ENCODE data around the gene GOLT1A. TPM values are rescaled to one million over a fixed set of nuclear protein-coding genes. Genes with fewer than 3 reads are reported as not detected.

Gene GOLT1A
- polyA plus RNA-seq, 1 donor from 2014 or later = not detected

GRCh38 chr1:204178487-204179281, 35.1 kb downstream of the GOLT1A start:
- Histone ChIP-seq H3K9me3 (ENCODE audit: low read length) (no peaks in the 10 kb centered on the region), H2AFZ (ENCODE audit: low read depth, low read length) (no peak overlapping the region), H3K9ac (ENCODE audit: low read length) (no peak overlapping the region), H3F3A (ENCODE audit: insufficient read depth, low read length, poor library complexity, severe bottlenecking) (no peaks in the 10 kb centered on the region), H3K9me2 (ENCODE audit: insufficient read depth, low read length) (no peaks in the 10 kb centered on the region), H3K36me3 (ENCODE audit: insufficient read depth, low read length) (no peaks in the 10 kb centered on the region), H3K27ac (ENCODE audit: low read length) (no peak overlapping the region), H3K4me3 (ENCODE audit: low read length) (no peak overlapping the region), H3K27me3 (ENCODE audit: insufficient read depth, low read depth, low read length) (no peaks in the 10 kb centered on the region), H4K20me1 (ENCODE audit: insufficient read depth) (no peaks in the 10 kb centered on the region), H3K4me2 (ENCODE audit: low read length) (no peak overlapping the region), H3K79me2 (replicated peaks; ENCODE audit: insufficient read depth, low read length) (no peaks in the 10 kb centered on the region)
- TF ChIP-seq EP300 (conservative IDR thresholded peaks at IDR 0.05; ENCODE audit: poor library complexity, severe bottlenecking) = no peak

DNA sequence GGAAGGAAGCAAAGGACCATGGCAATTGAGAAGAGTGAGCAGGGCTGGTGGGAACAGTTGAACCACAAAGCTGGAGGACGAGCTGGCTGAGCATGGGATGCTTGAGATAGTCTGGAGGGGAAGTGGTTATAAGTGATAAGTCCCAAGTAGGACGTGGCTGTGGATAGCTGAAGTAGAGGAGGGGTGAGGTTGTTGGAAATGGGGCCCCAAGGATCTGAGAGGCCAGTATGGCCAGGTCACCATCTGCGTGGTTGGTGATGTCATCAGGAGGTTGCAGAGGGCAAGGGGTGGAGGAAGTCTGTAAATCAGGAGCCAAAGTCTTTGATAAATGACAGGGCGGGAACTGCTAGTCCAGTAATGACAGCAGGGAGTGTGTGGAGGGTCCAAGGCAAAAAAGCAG, 36.7 kb downstream of the GOLT1A start:
- Histone ChIP-seq H2AFZ (ENCODE audit: low read depth, low read length) (no peak overlapping the region), H3K79me2 (replicated peaks; ENCODE audit: insufficient read depth, low read length) (no peaks in the 10 kb centered on the region), H4K20me1 (ENCODE audit: insufficient read depth) (no peaks in the 10 kb centered on the region), H3K36me3 (ENCODE audit: insufficient read depth, low read length) (no peaks in the 10 kb centered on the region), H3K9ac (ENCODE audit: low read length) (no peak overlapping the region), H3K9me3 (ENCODE audit: low read length) (no peaks in the 10 kb centered on the region), H3K27ac (ENCODE audit: low read length) (no peak overlapping the region), H3F3A (ENCODE audit: insufficient read depth, low read length, poor library complexity, severe bottlenecking) (no peaks in the 10 kb centered on the region), H3K9me2 (ENCODE audit: insufficient read depth, low read length) (no peaks in the 10 kb centered on the region), H3K27me3 (ENCODE audit: insufficient read depth, low read depth, low read length) (no peaks in the 10 kb centered on the region), H3K4me3 (ENCODE audit: low read length) (no peak overlapping the region), H3K4me2 (ENCODE audit: low read length) (no peak overlapping the region)
- TF ChIP-seq SMC3 (conservative IDR thresholded peaks at IDR 0.05; ENCODE audit: poor library complexity) (no peak), RAD21 (conservative IDR thresholded peaks at IDR 0.05) (no peak), POLR2AphosphoS5 (IDR thresholded peaks at IDR 0.05) (no peak), MXI1 (conservative IDR thresholded peaks at IDR 0.05; ENCODE audit: poor library complexity, severe bottlenecking) (no peak), EZH2 (IDR thresholded peaks at IDR 0.05; ENCODE audit: borderline replicate concordance, insufficient read depth, low read length, poor library complexity, severe bottlenecking) (no peak), CTCF (IDR thresholded peaks at IDR 0.05; ENCODE audit: poor library complexity, severe bottlenecking) (no peak), EP300 (conservative IDR thresholded peaks at IDR 0.05; ENCODE audit: poor library complexity, severe bottlenecking) (no peak), TAF1 (IDR thresholded peaks at IDR 0.05; ENCODE audit: low read depth) (no peak), REST (IDR thresholded peaks at IDR 0.05; ENCODE audit: borderline replicate concordance) (no peak)

Data from neural cell (in vitro differentiated cells).